ENCODE results near the gene KRT78.

Gene KRT78

GRCh38 chr12:52811191-52812072 is 37.4 kb downstream of the KRT78 start:
- Histone ChIP-seq H3K9ac (ENCODE audit: low read depth, low read length) (no peak overlapping the region), H3K27me3 (ENCODE audit: control insufficient read depth, insufficient read depth, low read length) (no peaks in the 10 kb centered on the region), H3K9me3 (ENCODE audit: control insufficient read depth, insufficient read depth, low read length) (no peaks in the 10 kb centered on the region), H3K4me3 (ENCODE audit: low read depth, low read length) (no peak overlapping the region), H3K36me3 (ENCODE audit: control insufficient read depth, insufficient read depth, low read length) (no peaks in the 10 kb centered on the region), H3K4me1 (ENCODE audit: control insufficient read depth, insufficient read depth, low read length) (no peaks in the 10 kb centered on the region)

GRCh38 chr12:52810554-52810953 is 38.2 kb downstream of the KRT78 start:
- H3K36me3 ChIP-seq (ENCODE audit: control insufficient read depth, insufficient read depth, low read length): no peaks in the 10 kb centered on the region
- H3K4me1 ChIP-seq (ENCODE audit: control insufficient read depth, insufficient read depth, low read length): no peaks in the 10 kb centered on the region
- H3K9ac ChIP-seq (ENCODE audit: low read depth, low read length): no peak overlapping the region
- no peaks in the 10 kb centered on the region for H3K9me3 ChIP-seq (ENCODE audit: control insufficient read depth, insufficient read depth, low read length)
- no peaks in the 10 kb centered on the region for H3K27me3 ChIP-seq (ENCODE audit: control insufficient read depth, insufficient read depth, low read length)
- H3K4me3 ChIP-seq (ENCODE audit: low read depth, low read length): no peak overlapping the region

- Histone ChIP-seq H3K9ac (ENCODE audit: low read depth, low read length) (no peak overlapping the region), H3K36me3 (ENCODE audit: control insufficient read depth, insufficient read depth, low read length) (no peaks in the 10 kb centered on the region), H3K9me3 (ENCODE audit: control insufficient read depth, insufficient read depth, low read length) (no peaks in the 10 kb centered on the region), H3K4me1 (ENCODE audit: control insufficient read depth, insufficient read depth, low read length) (no peaks in the 10 kb centered on the region), H3K4me3 (ENCODE audit: low read depth, low read length) (no peak overlapping the region), H3K27me3 (ENCODE audit: control insufficient read depth, insufficient read depth, low read length) (no peaks in the 10 kb centered on the region)
These were observed 39.6 kb downstream of the KRT78 start for GRCh38 chr12:52809166-52809565.

- no peaks in the 10 kb centered on the region for H3K4me1 ChIP-seq (ENCODE audit: control insufficient read depth, insufficient read depth, low read length)
- no peaks in the 10 kb centered on the region for H3K9me3 ChIP-seq (ENCODE audit: control insufficient read depth, insufficient read depth, low read length)
- no peak overlapping the region for H3K4me3 ChIP-seq (ENCODE audit: low read depth, low read length)
- H3K27me3 ChIP-seq (ENCODE audit: control insufficient read depth, insufficient read depth, low read length): no peaks in the 10 kb centered on the region
- H3K9ac ChIP-seq (ENCODE audit: low read depth, low read length): no peak overlapping the region
- no peaks in the 10 kb centered on the region for H3K36me3 ChIP-seq (ENCODE audit: control insufficient read depth, insufficient read depth, low read length)
These were observed 40.1 kb downstream of the KRT78 start for GRCh38 chr12:52808573-52809160.

- Histone ChIP-seq H3K9ac (ENCODE audit: low read depth, low read length) (no peak overlapping the region), H3K4me3 (ENCODE audit: low read depth, low read length) (no peak overlapping the region), H3K9me3 (ENCODE audit: control insufficient read depth, insufficient read depth, low read length) (no peaks in the 10 kb centered on the region), H3K27me3 (ENCODE audit: control insufficient read depth, insufficient read depth, low read length) (no peaks in the 10 kb centered on the region), H3K36me3 (ENCODE audit: control insufficient read depth, insufficient read depth, low read length) (no peaks in the 10 kb centered on the region), H3K4me1 (ENCODE audit: control insufficient read depth, insufficient read depth, low read length) (no peaks in the 10 kb centered on the region)
These were observed 41.0 kb downstream of the KRT78 start for GRCh38 chr12:52807544-52808470.

- no peak overlapping the region for H3K4me3 ChIP-seq (ENCODE audit: low read depth, low read length)
- H3K9ac ChIP-seq (ENCODE audit: low read depth, low read length): no peak overlapping the region
- H3K4me1 ChIP-seq (ENCODE audit: control insufficient read depth, insufficient read depth, low read length): no peaks in the 10 kb centered on the region
- H3K27me3 ChIP-seq (ENCODE audit: control insufficient read depth, insufficient read depth, low read length): no peaks in the 10 kb centered on the region
- H3K9me3 ChIP-seq (ENCODE audit: control insufficient read depth, insufficient read depth, low read length): no peaks in the 10 kb centered on the region
- H3K36me3 ChIP-seq (ENCODE audit: control insufficient read depth, insufficient read depth, low read length): no peaks in the 10 kb centered on the region
These were observed 41.8 kb downstream of the KRT78 start for GRCh38 chr12:52806821-52807543.

- H3K9me3 ChIP-seq (ENCODE audit: control insufficient read depth, insufficient read depth, low read length): no peaks in the 10 kb centered on the region
- H3K4me1 ChIP-seq (ENCODE audit: control insufficient read depth, insufficient read depth, low read length): peaks cover 2% of the 10 kb centered on the region
- no peaks in the 10 kb centered on the region for H3K27me3 ChIP-seq (ENCODE audit: control insufficient read depth, insufficient read depth, low read length)
- no peak overlapping the region for H3K9ac ChIP-seq (ENCODE audit: low read depth, low read length)
- H3K36me3 ChIP-seq (ENCODE audit: control insufficient read depth, insufficient read depth, low read length): no peaks in the 10 kb centered on the region
- no peak overlapping the region for H3K4me3 ChIP-seq (ENCODE audit: low read depth, low read length)
These were observed 42.5 kb downstream of the KRT78 start for GRCh38 chr12:52806169-52806811.

GRCh38 chr12:52805739-52806138 is 43.1 kb downstream of the KRT78 start:
- no peak overlapping the region for H3K4me3 ChIP-seq (ENCODE audit: low read depth, low read length)
- no peaks in the 10 kb centered on the region for H3K9me3 ChIP-seq (ENCODE audit: control insufficient read depth, insufficient read depth, low read length)
- H3K4me1 ChIP-seq (ENCODE audit: control insufficient read depth, insufficient read depth, low read length): peaks cover 4% of the 10 kb centered on the region
- no peaks in the 10 kb centered on the region for H3K27me3 ChIP-seq (ENCODE audit: control insufficient read depth, insufficient read depth, low read length)
- H3K9ac ChIP-seq (ENCODE audit: low read depth, low read length): no peak overlapping the region
- H3K36me3 ChIP-seq (ENCODE audit: control insufficient read depth, insufficient read depth, low read length): no peaks in the 10 kb centered on the region

GRCh38 chr12:52805000-52805399 is 43.8 kb downstream of the KRT78 start:
- H3K9ac ChIP-seq (ENCODE audit: low read depth, low read length): no peak overlapping the region
- H3K9me3 ChIP-seq (ENCODE audit: control insufficient read depth, insufficient read depth, low read length): no peaks in the 10 kb centered on the region
- H3K4me1 ChIP-seq (ENCODE audit: control insufficient read depth, insufficient read depth, low read length): peaks cover 5% of the 10 kb centered on the region
- no peaks in the 10 kb centered on the region for H3K27me3 ChIP-seq (ENCODE audit: control insufficient read depth, insufficient read depth, low read length)
- H3K4me3 ChIP-seq (ENCODE audit: low read depth, low read length): no peak overlapping the region
- H3K36me3 ChIP-seq (ENCODE audit: control insufficient read depth, insufficient read depth, low read length): no peaks in the 10 kb centered on the region

GRCh38 chr12:52802442-52802841 is 46.4 kb downstream of the KRT78 start:
- Histone ChIP-seq H3K9ac (ENCODE audit: low read depth, low read length) (no peak overlapping the region), H3K9me3 (ENCODE audit: control insufficient read depth, insufficient read depth, low read length) (no peaks in the 10 kb centered on the region), H3K27me3 (ENCODE audit: control insufficient read depth, insufficient read depth, low read length) (no peaks in the 10 kb centered on the region), H3K4me1 (ENCODE audit: control insufficient read depth, insufficient read depth, low read length) (peaks cover 8% of the 10 kb centered on the region), H3K4me3 (ENCODE audit: low read depth, low read length) (no peak overlapping the region), H3K36me3 (ENCODE audit: control insufficient read depth, insufficient read depth, low read length) (no peaks in the 10 kb centered on the region)

- H3K36me3 ChIP-seq (ENCODE audit: control insufficient read depth, insufficient read depth, low read length): no peaks in the 10 kb centered on the region
- peaks cover 8% of the 10 kb centered on the region for H3K4me1 ChIP-seq (ENCODE audit: control insufficient read depth, insufficient read depth, low read length)
- H3K4me3 ChIP-seq (ENCODE audit: low read depth, low read length): no peak overlapping the region
- no peaks in the 10 kb centered on the region for H3K9me3 ChIP-seq (ENCODE audit: control insufficient read depth, insufficient read depth, low read length)
- no peaks in the 10 kb centered on the region for H3K27me3 ChIP-seq (ENCODE audit: control insufficient read depth, insufficient read depth, low read length)
- H3K9ac ChIP-seq (ENCODE audit: low read depth, low read length): no peak overlapping the region
These were observed 47.0 kb downstream of the KRT78 start for GRCh38 chr12:52801773-52802172.

Measured in iPS-15b (cell line).